HEK293T (cell line): Measurements from ENCODE around the gene DMD.

Experiments used
- ELF4 ChIP-seq: fragments of 450-650 bp; IDR thresholded peaks from 2 replicates; pipeline ENCODE4 v1.6.1; 2017; ENCODE audit warnings: antibody characterized with exemption
- FOXM1 ChIP-seq: fragments of 450-650 bp; IDR thresholded peaks from 2 replicates; pipeline ENCODE4 v1.6.1; 2017; ENCODE audit warnings: mild to moderate bottlenecking, borderline replicate concordance
- SP1 ChIP-seq: fragments of 450-650 bp; IDR thresholded peaks from 2 replicates; pipeline ENCODE4 v1.6.1; 2017
- SUZ12 ChIP-seq: fragments of 450-650 bp; IDR thresholded peaks from 2 replicates; pipeline ENCODE4 v1.6.1; 2016; ENCODE audit warnings: mild to moderate bottlenecking
- ZNF384 ChIP-seq: fragments of 450-650 bp; IDR thresholded peaks from 2 replicates; pipeline ENCODE4 v1.6.1; 2016

DNA sequence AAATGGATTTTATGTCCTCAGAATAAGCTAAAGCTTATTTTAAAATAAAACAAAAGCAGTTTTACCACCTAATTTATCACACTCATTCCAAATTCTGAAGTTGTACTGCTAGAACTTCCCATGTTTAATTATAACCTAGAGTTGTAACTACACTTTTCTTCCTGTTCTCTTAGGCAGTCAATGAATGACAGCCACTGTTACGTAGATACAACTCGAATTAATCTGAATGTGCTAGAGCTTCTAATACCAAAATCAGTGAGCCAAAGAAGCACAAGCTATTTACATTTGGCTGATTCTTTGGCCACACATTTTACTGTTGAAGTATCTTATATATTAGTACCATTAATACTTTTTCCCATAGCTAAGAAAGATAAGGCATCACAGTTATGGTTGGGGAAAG lies 2040.6 kb downstream of the DMD start:
- TF ChIP-seq FOXM1 (no peak), SP1 (no peak), ELF4 (no peak), ZNF384 (no peak), SUZ12 (no peak)
